BLaER1 treated with 17β-estradiol and CSF1 and Interleukin-3, amounts not matched to agents 10 nM and 100 nM (cell line): Measurements from ENCODE around the gene AUTS2.
A peak's percentile ranks its signal among the peaks of the same experiment; 100 is the strongest.

Experiments used
- H3K27ac ChIP-seq, 11 experiments: shearing (Covaris generic); formaldehyde crosslinking; 2 replicates each; pipeline ENCODE4 v1.8.1; 2022
- H3K27me3 ChIP-seq, 11 experiments: shearing (Covaris generic); formaldehyde crosslinking; 2 replicates each; pipeline ENCODE4 v1.8.1; 2022
- H3K36me3 ChIP-seq, 11 experiments: shearing (Covaris generic); formaldehyde crosslinking; 2 replicates each; pipeline ENCODE4 v1.8.1; 2022
- H3K4me1 ChIP-seq, 10 experiments: shearing (Covaris generic); formaldehyde crosslinking; 2 replicates each; pipeline ENCODE4 v1.8.1; 2022
- H3K4me2 ChIP-seq, 11 experiments: shearing (Covaris generic); formaldehyde crosslinking; 2 replicates each; pipeline ENCODE4 v1.8.1; 2022
- H3K4me3 ChIP-seq, 10 experiments: shearing (Covaris generic); formaldehyde crosslinking; 2 replicates each; pipeline ENCODE4 v1.8.1; 2022
- H3K9ac ChIP-seq, 11 experiments: shearing (Covaris generic); formaldehyde crosslinking; 2 replicates each; pipeline ENCODE4 v1.8.1; 2022
- H3K9me3 ChIP-seq, 11 experiments: shearing (Covaris generic); formaldehyde crosslinking; replicated peaks in 1 of 11; 2 replicates each; pipeline ENCODE4 v1.8.1; 2022
- H4K20me1 ChIP-seq, 11 experiments: shearing (Covaris generic); formaldehyde crosslinking; 2 replicates each; pipeline ENCODE4 v1.8.1; 2022
- Cebpa-rat ChIP-seq, 11 experiments: shearing (Covaris generic); IDR thresholded peaks; 2 replicates each; pipeline ENCODE4 v1.8.1; 2022

Gene AUTS2

DNA sequence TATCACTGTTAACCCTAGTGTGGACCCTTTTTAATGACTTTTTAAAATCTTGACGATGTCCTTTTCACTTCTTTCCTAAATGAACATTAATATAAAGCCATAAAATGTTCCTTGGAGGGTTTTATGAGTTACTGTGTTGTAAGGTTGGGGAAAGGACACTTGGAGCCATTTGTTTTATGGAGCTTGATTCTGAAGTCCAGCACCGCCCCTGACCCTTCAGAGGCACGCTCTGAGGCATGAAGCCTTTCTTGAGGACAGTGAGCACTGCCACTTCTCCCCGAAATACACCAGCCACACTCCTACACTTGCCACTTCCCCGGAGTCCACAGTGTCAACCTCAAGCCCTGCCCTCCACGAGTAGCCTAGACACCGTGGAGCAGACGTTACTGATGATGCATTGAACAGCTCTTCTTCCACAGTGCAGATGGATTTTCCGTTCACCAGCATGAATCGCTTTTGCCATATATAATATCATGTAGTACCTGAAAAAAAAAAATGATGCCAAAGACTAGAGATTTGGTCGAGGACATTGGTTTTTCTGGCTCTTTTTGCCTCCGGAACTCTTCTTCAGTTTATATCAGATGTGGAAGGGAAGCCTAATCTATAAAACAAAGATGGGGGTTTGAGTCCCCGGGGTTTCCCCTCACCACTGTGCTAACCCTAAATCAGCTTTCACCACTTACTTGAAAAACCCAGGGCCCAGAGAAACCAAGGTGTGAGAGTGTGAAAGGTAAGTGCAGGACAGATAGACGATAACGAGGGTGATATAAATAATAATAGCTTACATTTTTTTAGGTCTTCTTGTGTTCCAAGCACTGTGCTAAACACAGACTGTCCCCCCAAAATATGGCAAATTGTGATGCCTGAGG, 881.1 kb downstream of the AUTS2 start:
- H3K4me1 ChIP-seq: peaks cover 0 to 5% (median 0%) of the 10 kb centered on the region in 10 experiments; a peak in 3 of 20 replicates
- no peak for TF ChIP-seq Cebpa-rat (IDR thresholded peaks at IDR 0.05)
- no peak overlapping the region for H3K4me2 ChIP-seq
- H3K27me3 ChIP-seq: no peaks in the 10 kb centered on the region
- no peaks in the 10 kb centered on the region for H4K20me1 ChIP-seq
- no peak overlapping the region for H3K4me3 ChIP-seq
- no peak overlapping the region for H3K27ac ChIP-seq
- peaks cover under 1 to 8% (median 3%) of the 10 kb centered on the region in 11 experiments; a peak in 13 of 22 replicates for H3K9me3 ChIP-seq
- H3K9ac ChIP-seq: no peak overlapping the region
- peaks cover 0 to 13% (median 0%) of the 10 kb centered on the region in 11 experiments; a peak in 6 of 22 replicates for H3K36me3 ChIP-seq

DNA sequence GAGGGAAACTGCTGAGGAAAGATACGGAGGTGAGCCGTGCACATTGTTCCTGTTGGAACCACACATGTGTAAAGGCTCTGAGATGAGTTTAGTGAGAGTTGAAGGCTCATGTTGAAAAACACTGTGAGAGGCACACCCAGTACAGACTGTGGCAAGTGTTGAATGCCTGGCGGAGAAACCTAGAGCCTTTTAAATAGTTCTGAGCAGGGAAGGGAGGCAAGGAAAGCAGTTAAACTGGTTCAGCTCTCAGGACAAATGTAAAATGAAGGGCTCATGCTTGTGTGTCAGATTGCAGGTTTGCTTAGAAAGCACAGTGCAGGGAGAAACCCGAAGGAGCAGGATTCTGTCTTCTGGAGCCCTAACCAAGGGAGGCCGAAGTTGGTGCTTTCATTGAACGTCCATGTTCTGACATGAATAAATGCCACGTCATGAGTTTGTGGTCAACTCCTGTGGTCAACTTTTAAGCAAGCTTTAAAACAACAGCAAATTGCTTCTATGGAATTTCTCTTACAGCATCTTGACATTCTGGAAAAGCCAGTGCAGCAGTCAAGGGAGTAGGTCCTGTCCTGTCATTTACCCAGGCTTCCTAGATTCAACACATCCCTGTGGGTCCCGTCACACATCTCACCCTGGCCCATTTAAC, 882.8 kb downstream of the AUTS2 start:
- Histone ChIP-seq H3K27ac (no peak overlapping the region), H3K4me3 (no peak overlapping the region), H3K4me1 (peaks cover 0 to 5% (median 0%) of the 10 kb centered on the region in 10 experiments; a peak in 3 of 20 replicates), H3K9ac (no peak overlapping the region), H3K4me2 (no peak overlapping the region), H3K36me3 (peaks cover 0 to 17% (median 7%) of the 10 kb centered on the region in 11 experiments; a peak in 10 of 22 replicates), H3K9me3 (peaks cover 13 to 24% (median 17%) of the 10 kb centered on the region in 11 experiments), H4K20me1 (no peaks in the 10 kb centered on the region), H3K27me3 (no peaks in the 10 kb centered on the region)
- no peak for TF ChIP-seq Cebpa-rat (IDR thresholded peaks at IDR 0.05)

- Histone ChIP-seq H3K4me1 (peaks cover 0 to 5% (median 0%) of the 10 kb centered on the region in 10 experiments; a peak in 3 of 20 replicates), H3K36me3 (peaks cover 0 to 18% (median 7%) of the 10 kb centered on the region in 11 experiments; a peak in 10 of 22 replicates), H3K9ac (no peak overlapping the region), H3K9me3 (peaks cover 13 to 29% (median 18%) of the 10 kb centered on the region in 11 experiments), H3K27me3 (no peaks in the 10 kb centered on the region), H3K27ac (no peak overlapping the region), H3K4me2 (no peak overlapping the region), H3K4me3 (no peak overlapping the region), H4K20me1 (no peaks in the 10 kb centered on the region)
- TF ChIP-seq Cebpa-rat (IDR thresholded peaks at IDR 0.05): no peak
Observed at GRCh38 chr7:70481570-70482123, 883.4 kb downstream of the AUTS2 start.

DNA sequence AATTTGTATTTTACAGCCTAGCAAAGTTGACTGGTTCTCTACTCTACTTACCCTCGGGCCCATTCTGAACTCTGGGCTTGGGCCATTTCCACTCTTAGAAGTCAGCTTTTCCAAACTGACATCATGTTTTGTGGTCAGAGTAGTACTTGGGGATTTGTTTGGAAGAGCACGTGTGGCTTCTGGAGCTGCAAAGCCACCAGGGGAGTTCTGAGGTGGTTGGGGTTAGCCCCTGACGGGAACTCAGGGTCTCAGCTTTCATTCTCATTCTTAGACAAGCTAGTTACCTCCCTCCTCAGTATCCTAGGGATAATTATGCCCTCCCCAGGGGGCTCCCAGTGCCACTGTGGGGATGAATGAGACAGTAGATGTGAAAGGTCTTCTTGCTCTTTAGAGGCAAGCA, 886.0 kb downstream of the AUTS2 start:
- H3K4me2 ChIP-seq: peak overlapping the region in 2 of 11 experiments; percentile 2 to 7; a peak in 1 of 22 replicates
- H3K9ac ChIP-seq: no peak overlapping the region
- no peak overlapping the region for H3K27ac ChIP-seq
- H3K4me3 ChIP-seq: no peak overlapping the region
- peaks cover 13 to 39% (median 22%) of the 10 kb centered on the region in 11 experiments for H3K9me3 ChIP-seq
- TF ChIP-seq Cebpa-rat (IDR thresholded peaks at IDR 0.05): no peak
- no peaks in the 10 kb centered on the region for H3K27me3 ChIP-seq
- peaks cover 0 to 22% (median 7%) of the 10 kb centered on the region in 11 experiments; a peak in 10 of 22 replicates for H3K36me3 ChIP-seq
- H3K4me1 ChIP-seq: peaks cover 0 to 20% (median 8%) of the 10 kb centered on the region in 10 experiments; a peak in 16 of 20 replicates
- no peaks in the 10 kb centered on the region for H4K20me1 ChIP-seq

DNA sequence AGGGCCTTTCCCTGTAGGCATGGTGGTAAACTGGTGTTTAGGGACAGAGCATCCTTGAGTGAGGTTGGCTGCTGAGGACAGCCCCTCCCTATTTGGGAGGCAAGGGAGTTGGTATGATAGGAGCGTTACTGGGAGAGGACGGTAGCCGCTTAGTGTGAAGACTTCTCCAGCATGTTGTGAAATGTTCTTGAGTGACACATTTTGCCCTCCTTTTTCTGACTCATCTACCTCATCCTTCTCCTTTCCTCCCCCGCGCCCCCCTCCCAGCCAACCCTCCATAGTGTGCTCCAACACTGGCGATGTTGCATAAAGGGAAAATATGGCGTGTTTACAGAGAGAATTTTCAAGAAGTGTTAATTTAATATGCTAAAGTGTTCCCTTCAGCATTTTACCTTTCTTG, 888.7 kb downstream of the AUTS2 start:
- no peak overlapping the region for H3K4me3 ChIP-seq
- peaks cover 0 to 39% (median 20%) of the 10 kb centered on the region in 10 experiments; a peak in 16 of 20 replicates for H3K4me1 ChIP-seq
- peak overlapping the region in 2 of 11 experiments; percentile 5 to 8; a peak in 1 of 22 replicates for H3K4me2 ChIP-seq
- H3K9ac ChIP-seq: no peak overlapping the region
- H3K36me3 ChIP-seq: peaks cover 0 to 16% (median 5%) of the 10 kb centered on the region in 11 experiments; a peak in 8 of 22 replicates
- no peak for TF ChIP-seq Cebpa-rat (IDR thresholded peaks at IDR 0.05)
- H3K27ac ChIP-seq: no peak overlapping the region
- no peaks in the 10 kb centered on the region for H4K20me1 ChIP-seq
- peaks cover 13 to 39% (median 22%) of the 10 kb centered on the region in 11 experiments for H3K9me3 ChIP-seq
- H3K27me3 ChIP-seq: no peaks in the 10 kb centered on the region

DNA sequence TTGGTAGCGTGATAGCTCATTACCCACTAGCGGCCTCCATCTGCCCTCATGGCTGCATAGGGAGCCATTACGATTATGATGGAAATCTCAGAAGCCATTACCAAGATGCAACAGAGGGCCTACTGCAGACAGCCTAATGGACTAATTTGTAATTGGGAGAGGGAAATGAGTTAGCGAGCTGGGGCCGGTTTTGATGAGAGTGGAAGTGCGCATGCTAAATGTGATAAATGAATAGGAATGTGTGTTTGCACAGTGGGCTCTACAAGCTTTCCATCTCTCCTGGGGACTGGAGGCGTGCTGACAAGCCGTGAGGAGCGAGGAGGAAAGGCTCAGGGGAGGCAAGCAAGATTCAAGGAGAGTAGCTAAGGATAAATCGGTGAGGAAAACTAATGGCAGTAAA, 889.2 kb downstream of the AUTS2 start:
- TF ChIP-seq Cebpa-rat (IDR thresholded peaks at IDR 0.05): no peak
- Histone ChIP-seq H3K9ac (no peak overlapping the region), H3K4me2 (no peak overlapping the region), H3K27ac (no peak overlapping the region), H3K36me3 (peaks cover 0 to 16% (median 5%) of the 10 kb centered on the region in 11 experiments; a peak in 8 of 22 replicates), H4K20me1 (no peaks in the 10 kb centered on the region), H3K4me1 (peaks cover 0 to 43% (median 20%) of the 10 kb centered on the region in 10 experiments; a peak in 16 of 20 replicates), H3K4me3 (no peak overlapping the region), H3K9me3 (peaks cover 13 to 39% (median 22%) of the 10 kb centered on the region in 11 experiments), H3K27me3 (no peaks in the 10 kb centered on the region)

GRCh38 chr7:70487886-70488285, 889.6 kb downstream of the AUTS2 start:
- H3K27ac ChIP-seq: no peak overlapping the region
- H4K20me1 ChIP-seq: no peaks in the 10 kb centered on the region
- no peak overlapping the region for H3K4me3 ChIP-seq
- H3K4me2 ChIP-seq: no peak overlapping the region
- H3K9ac ChIP-seq: no peak overlapping the region
- no peaks in the 10 kb centered on the region for H3K27me3 ChIP-seq
- H3K36me3 ChIP-seq: peaks cover 0 to 16% (median 5%) of the 10 kb centered on the region in 11 experiments; a peak in 8 of 22 replicates
- no peak for TF ChIP-seq Cebpa-rat (IDR thresholded peaks at IDR 0.05)
- H3K4me1 ChIP-seq: peaks cover 0 to 45% (median 22%) of the 10 kb centered on the region in 10 experiments; a peak in 16 of 20 replicates
- peaks cover 13 to 39% (median 22%) of the 10 kb centered on the region in 11 experiments for H3K9me3 ChIP-seq

DNA sequence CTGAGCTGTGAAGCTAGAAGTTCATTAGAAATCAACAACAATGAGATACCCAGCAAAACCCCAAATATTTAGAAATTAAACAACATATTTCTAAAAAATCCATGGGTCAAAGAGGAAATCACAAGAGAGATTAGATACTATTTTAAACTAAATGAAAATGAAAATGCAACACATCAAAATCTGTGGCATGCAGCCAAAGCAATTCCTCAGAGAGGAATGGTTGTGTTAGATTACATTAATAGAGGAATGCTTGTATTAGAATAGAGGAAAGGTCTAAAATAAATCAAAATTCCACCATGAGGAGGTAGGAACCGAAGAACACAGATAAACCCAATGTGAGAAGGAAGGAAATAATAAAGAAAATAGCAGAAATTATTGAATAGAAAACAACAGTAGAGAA, 891.5 kb downstream of the AUTS2 start:
- H3K27ac ChIP-seq: 0 out of 22 replicates have a peak overlapping the region, but pooled peaks of 2 of the 11 experiments have one; percentile 5 to 8
- no peaks in the 10 kb centered on the region for H4K20me1 ChIP-seq
- no peak for TF ChIP-seq Cebpa-rat (IDR thresholded peaks at IDR 0.05)
- H3K27me3 ChIP-seq: no peaks in the 10 kb centered on the region
- no peak overlapping the region for H3K4me3 ChIP-seq
- H3K9me3 ChIP-seq: peaks cover 6 to 32% (median 17%) of the 10 kb centered on the region in 11 experiments; a peak in 19 of 22 replicates
- peaks cover 0 to 16% (median 0%) of the 10 kb centered on the region in 11 experiments; a peak in 5 of 22 replicates for H3K36me3 ChIP-seq
- peak overlapping the region in 8 of 11 experiments; percentile 2 to 65 (median 35); a peak in 15 of 22 replicates for H3K4me2 ChIP-seq
- peaks cover 0 to 41% (median 22%) of the 10 kb centered on the region in 10 experiments; a peak in 16 of 20 replicates for H3K4me1 ChIP-seq
- H3K9ac ChIP-seq: no peak overlapping the region
